GM19099 (cell line): ENCODE results near the gene PHLDA2.

Experiments used
- POLR2A ChIP-seq: IDR thresholded peaks from 3 replicates; pipeline ENCODE4 v1.6.1; 2011; ENCODE audit warnings: low read depth; ENCODE audit not compliant: insufficient read length; ENCODE audit errors: extremely low read depth

The PHLDA2 gene

DNA sequence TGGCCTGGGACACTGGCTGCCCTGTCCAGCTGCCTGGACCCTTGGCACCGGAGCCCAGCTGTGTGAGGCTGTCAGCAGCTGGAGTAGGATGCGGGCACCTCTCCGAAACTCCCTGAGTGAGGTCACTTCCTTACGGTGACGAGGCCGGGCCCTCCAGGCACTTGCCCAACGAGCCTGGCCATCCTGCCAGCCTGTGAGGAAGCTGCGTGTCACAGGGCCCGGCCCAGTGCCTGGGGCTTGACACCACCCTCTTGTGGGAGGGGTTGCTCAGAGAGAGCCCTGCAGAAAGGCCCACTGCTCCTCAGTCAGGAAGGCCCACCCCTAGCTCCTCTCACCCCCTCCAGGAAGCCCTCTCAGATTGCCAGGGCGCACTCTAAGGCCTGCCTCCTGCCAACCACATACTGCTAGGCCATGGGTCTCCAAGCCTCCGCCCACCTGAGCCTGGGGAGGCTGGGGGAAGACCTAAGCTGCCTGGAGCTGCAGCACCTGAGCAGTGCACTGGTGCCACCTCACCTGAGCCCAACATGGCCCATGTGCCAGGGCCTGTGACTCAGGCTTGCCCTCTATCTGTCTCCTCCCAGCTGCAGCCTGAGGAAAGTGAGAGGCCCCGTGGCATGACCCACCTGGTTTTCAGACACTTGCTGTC is 4.3 kb upstream of the PHLDA2 start:
- no peak for TF ChIP-seq POLR2A

- no peak for TF ChIP-seq POLR2A
Measured at GRCh38 chr11:2932850-2933251, 3.6 kb upstream of the PHLDA2 start.

DNA sequence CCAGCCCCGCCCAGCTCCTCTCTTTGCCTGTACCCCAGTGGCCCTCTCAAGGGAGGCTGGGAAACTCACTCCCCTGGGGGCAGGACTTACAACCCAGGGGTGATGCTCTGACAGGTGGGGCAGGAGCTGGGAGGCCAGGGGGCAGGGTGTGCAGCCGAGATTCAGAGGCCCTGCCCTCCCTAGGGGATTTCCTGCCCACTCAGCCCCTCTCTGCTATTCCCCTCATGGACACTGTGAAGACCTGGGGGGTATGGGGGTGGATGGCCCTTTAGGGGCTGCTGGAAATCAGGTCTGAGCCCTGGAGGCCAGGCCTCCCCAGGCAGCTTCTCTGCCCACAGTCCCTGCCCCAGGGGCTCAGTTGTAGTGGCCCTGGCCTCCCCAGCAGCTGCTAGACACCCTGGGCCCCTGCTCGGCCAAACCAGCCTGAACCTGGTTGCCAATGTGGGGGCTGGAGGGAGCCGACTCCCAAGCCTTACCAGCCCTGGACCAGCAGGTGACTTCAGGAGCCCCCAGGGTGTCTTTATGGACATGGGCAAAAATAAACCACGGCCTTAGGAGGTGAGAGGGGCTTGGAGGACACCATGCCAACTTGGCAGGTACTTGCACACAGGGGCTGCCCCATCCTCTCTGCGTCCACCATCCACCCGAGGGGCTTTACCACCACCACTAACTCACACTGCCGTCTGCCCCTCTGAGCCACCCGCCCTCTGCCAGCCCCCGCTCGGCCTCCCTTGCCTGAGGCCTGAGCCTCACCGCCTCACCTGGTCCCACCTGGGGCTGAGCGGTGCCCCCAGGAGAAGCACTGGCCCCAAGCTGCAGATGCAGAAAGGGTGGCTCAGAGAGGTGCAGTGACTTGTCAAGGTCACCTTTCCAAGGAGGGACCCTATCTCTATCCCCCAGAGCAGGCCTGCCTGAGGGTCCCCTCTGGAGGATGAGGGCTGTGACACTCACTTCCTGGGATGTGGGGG is 2.8 kb upstream of the PHLDA2 start:
- TF ChIP-seq POLR2A, result no peak

DNA sequence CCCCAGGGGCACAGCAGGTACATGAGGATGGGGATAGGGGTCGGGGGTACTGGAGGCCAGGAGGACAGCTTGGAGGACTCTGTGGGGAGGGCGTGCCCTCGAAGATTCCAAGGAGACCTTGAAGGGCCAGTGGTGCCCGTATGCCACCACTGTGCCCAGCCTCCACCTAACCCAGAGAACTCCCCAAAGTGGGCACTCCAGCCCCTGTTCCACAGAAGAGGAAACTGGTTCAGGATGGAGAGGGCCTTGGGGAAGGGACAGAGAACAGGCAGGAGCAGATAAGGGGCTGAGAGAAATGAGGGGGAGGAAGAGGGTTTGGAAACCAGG is 2.2 kb upstream of the PHLDA2 start:
- no peak for TF ChIP-seq POLR2A

DNA sequence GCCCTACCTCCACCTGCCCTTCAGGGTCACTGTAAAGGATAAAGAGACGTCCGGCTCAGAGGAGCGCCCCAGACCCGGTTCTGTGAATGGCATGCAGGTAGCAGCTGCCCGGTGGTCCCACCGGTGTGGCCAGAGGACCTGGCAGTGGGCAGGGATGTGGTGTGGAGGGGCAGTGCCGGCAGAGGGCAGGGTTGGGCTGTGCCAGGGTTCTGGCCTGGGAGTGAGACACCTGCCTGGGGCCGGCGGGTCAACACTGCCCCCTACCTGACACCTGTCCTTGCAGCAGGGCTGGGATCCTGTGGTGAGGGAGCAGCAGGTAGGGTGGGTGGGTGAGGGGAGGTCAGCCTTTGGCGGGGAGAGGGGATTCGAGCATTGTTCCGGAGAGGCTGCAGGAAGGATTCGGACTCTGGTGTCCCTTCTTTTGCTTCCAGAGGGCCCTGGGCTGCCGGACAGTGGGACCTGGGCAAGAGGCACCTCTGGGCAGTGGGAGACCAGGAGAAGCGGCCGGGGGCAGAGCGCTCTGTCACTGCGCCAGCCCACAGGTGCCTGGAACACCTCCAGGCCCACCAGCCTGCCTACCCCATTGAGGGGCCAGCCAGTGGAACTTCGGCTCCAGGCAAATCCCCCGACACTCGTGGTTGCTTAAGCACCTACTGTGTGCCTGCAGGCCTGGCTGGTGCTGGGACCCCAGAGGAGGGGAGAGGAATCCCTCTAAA is 1.6 kb upstream of the PHLDA2 start:
- TF ChIP-seq POLR2A, result no peak

- no peak for TF ChIP-seq POLR2A
Measured at GRCh38 chr11:2929950-2930703, 907 bp upstream of the PHLDA2 start.

DNA sequence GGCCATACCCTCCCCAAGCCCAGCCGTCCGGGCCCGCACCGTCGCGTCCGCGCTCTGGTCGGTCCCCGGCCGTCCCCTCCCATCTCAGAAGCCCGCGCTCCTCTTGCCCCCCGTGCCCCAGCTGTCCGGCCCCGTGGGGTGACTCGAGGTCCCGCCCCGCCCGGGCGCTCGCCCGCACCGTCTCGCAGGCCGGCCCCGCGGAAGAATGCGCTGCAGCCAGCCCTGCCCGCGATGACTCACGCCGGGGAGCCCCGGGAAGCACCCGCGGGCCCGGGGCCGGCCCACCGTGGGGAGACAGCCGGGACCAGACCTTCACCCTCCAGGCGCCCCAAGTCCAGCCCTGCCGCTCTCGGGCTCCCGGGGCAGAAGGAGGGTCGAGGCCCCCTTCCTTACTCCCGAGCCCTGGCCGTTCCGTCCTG is 320 bp upstream of the PHLDA2 start:
- no peak for TF ChIP-seq POLR2A

GRCh38 chr11:2927851-2928604 is 1.2 kb downstream of the PHLDA2 start:
- no peak for TF ChIP-seq POLR2A

DNA sequence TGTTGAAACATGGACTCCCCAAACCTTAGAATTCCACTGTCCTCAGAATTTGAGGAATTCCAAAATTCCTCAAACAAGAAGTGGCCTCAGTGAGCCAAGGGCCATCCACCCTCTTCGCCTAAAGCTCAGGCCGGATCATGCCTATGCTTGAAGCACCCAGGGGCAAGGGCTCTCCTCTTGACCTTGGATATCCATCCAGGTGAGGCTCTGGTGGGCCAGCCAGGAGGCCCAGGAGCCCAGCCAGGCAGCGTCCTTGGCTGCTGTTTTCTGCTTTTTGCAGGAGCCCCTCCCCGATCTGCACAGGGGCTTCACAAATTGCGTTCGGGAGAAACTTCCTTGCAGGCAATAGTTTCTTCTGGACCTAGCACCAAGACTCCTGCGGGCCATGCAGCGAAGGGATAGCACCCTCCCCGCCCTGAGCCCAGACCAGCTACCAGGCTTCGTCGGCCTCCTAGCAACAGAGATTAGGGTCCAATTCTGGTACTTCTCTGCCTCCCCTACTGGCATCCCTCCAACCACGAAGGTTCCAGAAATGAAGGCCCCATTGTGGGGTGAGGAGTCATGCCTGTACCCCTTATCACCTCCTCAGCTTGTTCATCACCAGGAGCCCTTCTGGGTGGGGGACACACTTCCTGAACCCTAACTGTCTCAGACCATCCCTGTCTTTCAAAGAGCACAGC is 2.0 kb downstream of the PHLDA2 start:
- no peak for TF ChIP-seq POLR2A

- no peak for TF ChIP-seq POLR2A
Measured at GRCh38 chr11:2926611-2927051, 2.6 kb downstream of the PHLDA2 start.

- TF ChIP-seq POLR2A, result no peak
Measured at GRCh38 chr11:2924821-2925675, 4.2 kb downstream of the PHLDA2 start.

- TF ChIP-seq POLR2A, result no peak
Measured at GRCh38 chr11:2924381-2924780, 4.8 kb downstream of the PHLDA2 start.
